GM10266 (cell line): ENCODE measurements around the gene AHI1.

Experiments
- DNase-seq: peaks from one replicate; pipeline ENCODE4 v3.0.0; 2012; ENCODE audit errors: extremely low spot score
- TF ChIP-seq, protein P1 (sequence below): IDR thresholded peaks from 2 replicates; pipeline ENCODE4 v1.5.1; 2012; ENCODE audit warnings: mild to moderate bottlenecking, low read depth; ENCODE audit not compliant: control insufficient read depth, insufficient read depth; ENCODE audit errors: missing control alignments

AHI1 gene

DNA sequence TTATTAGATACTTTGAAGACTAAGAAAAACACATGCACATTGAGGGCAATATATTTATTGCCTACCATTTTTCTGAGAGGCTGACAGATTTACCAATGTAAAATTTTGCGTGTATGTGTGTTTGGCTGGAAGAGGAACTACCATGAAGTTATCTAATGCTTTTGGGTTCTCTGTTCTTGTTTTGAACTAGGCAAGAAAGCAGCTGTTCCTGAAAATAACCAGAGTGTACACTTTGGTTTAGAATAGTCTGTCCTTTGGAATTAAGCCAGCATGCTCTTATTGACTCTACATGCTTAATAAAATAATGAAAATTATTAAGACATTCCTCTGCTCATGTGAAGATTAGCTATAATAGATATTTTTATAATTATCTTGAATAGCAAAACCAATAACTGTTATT lies 187.2 kb downstream of the AHI1 start:
- no peak for DNase-seq

DNA sequence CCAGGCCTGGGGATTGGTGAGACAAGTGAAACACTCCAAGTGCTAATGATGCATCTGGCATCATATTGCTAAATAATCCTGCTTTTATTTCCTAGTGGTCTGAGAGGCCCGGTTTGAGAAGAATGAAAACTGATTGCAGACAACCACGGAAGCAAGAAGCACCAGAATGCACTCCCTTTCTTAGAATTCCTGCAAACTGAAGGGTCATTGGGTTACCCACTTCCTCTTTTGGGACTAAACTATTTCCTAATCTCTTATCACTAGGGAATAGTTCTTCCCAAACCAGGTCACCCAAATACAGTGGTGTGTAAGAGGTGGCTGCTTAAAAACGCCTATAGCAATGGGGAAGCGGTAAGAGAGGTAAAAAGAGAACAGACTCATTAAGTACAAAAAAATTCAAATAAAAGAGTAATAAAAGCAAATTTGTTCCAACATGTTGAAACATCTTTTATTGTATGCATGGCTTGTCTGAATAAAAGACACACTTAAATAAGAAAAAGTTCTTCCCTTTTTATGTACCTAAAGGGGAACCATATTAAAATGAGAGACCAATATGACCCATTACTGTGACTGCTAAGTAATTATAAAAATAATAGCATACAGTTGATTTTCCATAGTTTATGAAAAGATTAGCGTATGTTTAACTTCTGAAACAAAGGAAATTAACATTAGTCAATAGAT lies 190.7 kb downstream of the AHI1 start:
- no peak for DNase-seq
- TF ChIP-seq, protein P1, sequence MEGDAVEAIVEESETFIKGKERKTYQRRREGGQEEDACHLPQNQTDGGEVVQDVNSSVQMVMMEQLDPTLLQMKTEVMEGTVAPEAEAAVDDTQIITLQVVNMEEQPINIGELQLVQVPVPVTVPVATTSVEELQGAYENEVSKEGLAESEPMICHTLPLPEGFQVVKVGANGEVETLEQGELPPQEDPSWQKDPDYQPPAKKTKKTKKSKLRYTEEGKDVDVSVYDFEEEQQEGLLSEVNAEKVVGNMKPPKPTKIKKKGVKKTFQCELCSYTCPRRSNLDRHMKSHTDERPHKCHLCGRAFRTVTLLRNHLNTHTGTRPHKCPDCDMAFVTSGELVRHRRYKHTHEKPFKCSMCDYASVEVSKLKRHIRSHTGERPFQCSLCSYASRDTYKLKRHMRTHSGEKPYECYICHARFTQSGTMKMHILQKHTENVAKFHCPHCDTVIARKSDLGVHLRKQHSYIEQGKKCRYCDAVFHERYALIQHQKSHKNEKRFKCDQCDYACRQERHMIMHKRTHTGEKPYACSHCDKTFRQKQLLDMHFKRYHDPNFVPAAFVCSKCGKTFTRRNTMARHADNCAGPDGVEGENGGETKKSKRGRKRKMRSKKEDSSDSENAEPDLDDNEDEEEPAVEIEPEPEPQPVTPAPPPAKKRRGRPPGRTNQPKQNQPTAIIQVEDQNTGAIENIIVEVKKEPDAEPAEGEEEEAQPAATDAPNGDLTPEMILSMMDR, result no peak

More for the DNA sequence above, 187.2 kb downstream of the AHI1 start:
- TF ChIP-seq, protein P1, result no peak

DNA sequence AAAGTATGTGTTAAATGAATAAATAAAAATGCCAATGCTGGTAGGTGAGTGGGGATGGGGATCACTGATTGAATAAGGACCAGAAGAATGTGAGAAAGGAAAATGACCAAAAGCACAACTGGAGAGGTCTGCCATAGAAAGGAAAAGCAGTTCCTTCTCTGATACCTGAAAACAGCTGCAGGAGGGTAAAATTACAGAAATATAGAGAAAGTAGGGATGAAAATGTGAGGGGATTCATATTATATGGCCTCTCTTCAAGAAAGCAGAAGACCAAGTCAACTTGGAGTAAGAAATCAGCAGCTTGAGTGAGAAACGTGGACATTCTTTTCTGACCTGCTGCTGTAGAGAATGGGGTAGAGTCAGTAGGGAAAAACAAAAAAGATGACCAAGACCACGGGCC lies 191.4 kb downstream of the AHI1 start:
- TF ChIP-seq, protein P1, result no peak
- DNase-seq, result no peak

DNA sequence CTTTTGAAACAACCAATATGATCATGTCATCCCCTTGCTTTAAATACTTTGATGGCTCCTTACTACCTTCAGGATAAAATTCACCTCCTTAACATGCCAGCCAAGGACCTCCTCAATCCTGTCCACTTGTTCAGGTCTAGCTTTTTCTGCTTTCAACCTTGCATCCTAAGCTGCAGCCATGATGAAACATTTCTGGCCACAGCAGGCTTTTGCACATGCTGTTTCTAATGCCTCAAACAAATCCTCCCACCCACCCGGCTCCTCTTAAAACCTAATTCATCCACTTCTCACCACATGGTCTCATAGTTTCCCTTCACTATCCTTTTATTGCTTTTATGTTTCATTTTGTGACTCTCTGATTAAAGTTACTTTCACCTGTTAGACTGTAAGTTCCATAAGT lies 191.9 kb downstream of the AHI1 start:
- DNase-seq, result no peak
- TF ChIP-seq, protein P1, result no peak

GRCh38 chr6:135304883-135305282 lies 192.7 kb downstream of the AHI1 start:
- TF ChIP-seq, protein P1, result no peak
- no peak for DNase-seq

DNA sequence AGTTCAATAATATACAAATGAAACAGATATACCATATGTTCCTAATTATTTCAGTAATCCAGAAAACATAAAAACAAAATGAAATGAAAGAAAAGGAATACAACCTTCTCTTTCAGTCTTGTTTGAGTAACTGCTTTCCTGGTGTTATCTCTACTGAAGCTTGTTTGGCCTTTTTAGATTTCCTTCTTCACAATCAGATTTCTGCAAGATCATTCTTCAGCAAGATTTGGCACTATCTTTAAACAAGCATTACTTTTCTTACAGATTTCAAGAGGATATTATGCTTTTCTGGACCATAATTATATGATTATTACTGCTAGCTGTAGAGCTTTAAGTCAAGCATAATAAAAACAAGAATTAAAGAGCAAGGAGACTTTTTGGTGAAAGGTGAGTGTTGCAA lies 196.2 kb downstream of the AHI1 start:
- no peak for DNase-seq
- TF ChIP-seq, protein P1, result no peak

DNA sequence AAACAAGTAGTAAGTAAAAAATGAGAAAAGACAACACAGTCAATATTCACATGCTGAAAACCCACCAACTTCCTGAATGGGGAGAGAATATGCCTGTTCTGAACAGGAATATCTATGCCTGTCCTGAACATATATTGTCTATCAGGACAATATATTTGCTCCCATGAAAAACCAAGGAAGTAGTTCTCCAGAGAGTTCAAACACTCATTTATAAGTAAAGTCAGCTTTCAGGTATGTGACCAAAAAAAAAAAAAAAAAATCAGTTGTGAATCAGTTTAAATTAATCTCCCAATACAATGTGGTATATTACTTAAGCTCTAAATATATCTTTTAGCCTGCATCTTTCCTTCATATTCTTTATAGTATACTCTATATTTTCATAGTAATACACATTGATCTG lies 197.0 kb downstream of the AHI1 start:
- no peak for DNase-seq
- TF ChIP-seq, protein P1, result no peak
